ENCODE data around the gene UROD.
A peak's percentile ranks its signal among the peaks of the same experiment; 100 is the strongest.
"Not testable (repeated sequence)": the region's sequence is repeated elsewhere in the genome, so short reads cannot be mapped to it uniquely, and the experiment has no call there.

Gene UROD

GRCh38 chr1:45011837-45012638 lies at the start of gene UROD:
UROD (plus strand) TSS chr1:45012254; CDS start chr1:45012266, 12 bp downstream.
- peak; percentile 90 for DNase-seq

GRCh38 chr1:44962729-44963128 lies 49.3 kb upstream of the UROD start:
- no peak for DNase-seq

GRCh38 chr1:44964396-44964795 lies 47.7 kb upstream of the UROD start:
- DNase-seq: no peak

GRCh38 chr1:44970317-44970716 lies 41.7 kb upstream of the UROD start:
- no peak for DNase-seq

- no peak for DNase-seq
Measured at GRCh38 chr1:44973645-44974044, 38.4 kb upstream of the UROD start.

- no peak for DNase-seq
Measured at GRCh38 chr1:44976252-44976651, 35.8 kb upstream of the UROD start.

- not testable (repeated sequence) for DNase-seq
Measured at GRCh38 chr1:44977372-44977771, 34.7 kb upstream of the UROD start.

- DNase-seq: no peak
Measured at GRCh38 chr1:44985747-44986359, 26.2 kb upstream of the UROD start.

- no peak for DNase-seq
Measured at GRCh38 chr1:44988531-44989156, 23.4 kb upstream of the UROD start.

- DNase-seq: no peak
Measured at GRCh38 chr1:44994309-44994898, 17.6 kb upstream of the UROD start.

- DNase-seq: no peak
Measured at GRCh38 chr1:44995467-44996238, 16.4 kb upstream of the UROD start.

- DNase-seq: no peak
Measured at GRCh38 chr1:44999232-44999631, 12.8 kb upstream of the UROD start.

GRCh38 chr1:45001011-45001481 lies 11.0 kb upstream of the UROD start:
- DNase-seq: no peak

- DNase-seq: not testable (repeated sequence)
Measured at GRCh38 chr1:45001576-45001975, 10.5 kb upstream of the UROD start.

GRCh38 chr1:45002650-45003645 lies 9.1 kb upstream of the UROD start:
- no peak for DNase-seq

GRCh38 chr1:45003741-45004140 lies 8.3 kb upstream of the UROD start:
- DNase-seq: no peak

GRCh38 chr1:45004281-45004920 lies 7.7 kb upstream of the UROD start:
- DNase-seq: no peak

GRCh38 chr1:45005761-45006160 lies 6.3 kb upstream of the UROD start:
- no peak for DNase-seq

- no peak for DNase-seq
Measured at GRCh38 chr1:45007311-45007710, 4.7 kb upstream of the UROD start.

GRCh38 chr1:45008076-45008475 lies 4.0 kb upstream of the UROD start:
- DNase-seq: no peak

- DNase-seq: no peak
Measured at GRCh38 chr1:45008516-45008915, 3.5 kb upstream of the UROD start.

Data from CD4-positive, alpha-beta T cell treated with Interferon gamma for 1 hour (primary cell).